Panc1 (cell line): ENCODE results near the gene LDB2.

Experiments
- POLR2AphosphoS5 ChIP-seq: IDR thresholded peaks from 2 replicates; pipeline ENCODE4 v1.6.1; 2012; ENCODE audit warnings: mild to moderate bottlenecking, low read depth, low read length, moderate library complexity
- SIN3A ChIP-seq: IDR thresholded peaks from 2 replicates; pipeline ENCODE4 v1.6.1; 2012; ENCODE audit warnings: low read depth, mild to moderate bottlenecking, low read length, moderate library complexity, borderline replicate concordance; ENCODE audit not compliant: insufficient read depth
- TF ChIP-seq, protein P1 (sequence below): fragments of 450-650 bp; IDR thresholded peaks from 2 replicates; pipeline ENCODE4 v1.5.1; 2017; ENCODE audit warnings: mild to moderate bottlenecking

DNA sequence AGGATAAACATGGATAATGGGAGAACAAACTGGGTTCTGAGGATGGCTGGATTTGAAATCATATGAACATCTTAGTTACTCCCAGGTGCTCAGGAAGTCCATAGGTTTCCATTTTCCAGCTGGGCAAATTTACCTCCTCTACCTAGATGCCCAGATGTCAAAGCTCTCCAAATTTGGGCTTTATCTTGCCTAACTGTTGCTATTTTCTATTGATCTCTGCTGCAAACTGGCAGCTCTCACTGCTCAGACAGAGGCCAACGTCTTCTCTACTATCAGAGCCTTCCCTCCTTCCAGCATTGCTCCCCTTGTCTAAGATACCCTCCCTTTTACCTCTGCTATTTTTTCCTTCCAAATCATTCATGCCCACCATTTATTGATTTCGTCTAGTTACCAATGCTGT is 62.1 kb downstream of the LDB2 start:
- TF ChIP-seq, protein P1, sequence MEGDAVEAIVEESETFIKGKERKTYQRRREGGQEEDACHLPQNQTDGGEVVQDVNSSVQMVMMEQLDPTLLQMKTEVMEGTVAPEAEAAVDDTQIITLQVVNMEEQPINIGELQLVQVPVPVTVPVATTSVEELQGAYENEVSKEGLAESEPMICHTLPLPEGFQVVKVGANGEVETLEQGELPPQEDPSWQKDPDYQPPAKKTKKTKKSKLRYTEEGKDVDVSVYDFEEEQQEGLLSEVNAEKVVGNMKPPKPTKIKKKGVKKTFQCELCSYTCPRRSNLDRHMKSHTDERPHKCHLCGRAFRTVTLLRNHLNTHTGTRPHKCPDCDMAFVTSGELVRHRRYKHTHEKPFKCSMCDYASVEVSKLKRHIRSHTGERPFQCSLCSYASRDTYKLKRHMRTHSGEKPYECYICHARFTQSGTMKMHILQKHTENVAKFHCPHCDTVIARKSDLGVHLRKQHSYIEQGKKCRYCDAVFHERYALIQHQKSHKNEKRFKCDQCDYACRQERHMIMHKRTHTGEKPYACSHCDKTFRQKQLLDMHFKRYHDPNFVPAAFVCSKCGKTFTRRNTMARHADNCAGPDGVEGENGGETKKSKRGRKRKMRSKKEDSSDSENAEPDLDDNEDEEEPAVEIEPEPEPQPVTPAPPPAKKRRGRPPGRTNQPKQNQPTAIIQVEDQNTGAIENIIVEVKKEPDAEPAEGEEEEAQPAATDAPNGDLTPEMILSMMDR, result no peak
- TF ChIP-seq POLR2AphosphoS5, result no peak
- TF ChIP-seq SIN3A, result no peak
